ENCODE data around the gene OR4D9. TPM values are rescaled to one million over a fixed set of nuclear protein-coding genes. Genes with fewer than 3 reads are reported as not detected.
A peak's percentile ranks its signal among the peaks of the same experiment; 100 is the strongest.

The OR4D9 gene
- total RNA-seq, 2 donors from 2014 or later: not detected

DNA sequence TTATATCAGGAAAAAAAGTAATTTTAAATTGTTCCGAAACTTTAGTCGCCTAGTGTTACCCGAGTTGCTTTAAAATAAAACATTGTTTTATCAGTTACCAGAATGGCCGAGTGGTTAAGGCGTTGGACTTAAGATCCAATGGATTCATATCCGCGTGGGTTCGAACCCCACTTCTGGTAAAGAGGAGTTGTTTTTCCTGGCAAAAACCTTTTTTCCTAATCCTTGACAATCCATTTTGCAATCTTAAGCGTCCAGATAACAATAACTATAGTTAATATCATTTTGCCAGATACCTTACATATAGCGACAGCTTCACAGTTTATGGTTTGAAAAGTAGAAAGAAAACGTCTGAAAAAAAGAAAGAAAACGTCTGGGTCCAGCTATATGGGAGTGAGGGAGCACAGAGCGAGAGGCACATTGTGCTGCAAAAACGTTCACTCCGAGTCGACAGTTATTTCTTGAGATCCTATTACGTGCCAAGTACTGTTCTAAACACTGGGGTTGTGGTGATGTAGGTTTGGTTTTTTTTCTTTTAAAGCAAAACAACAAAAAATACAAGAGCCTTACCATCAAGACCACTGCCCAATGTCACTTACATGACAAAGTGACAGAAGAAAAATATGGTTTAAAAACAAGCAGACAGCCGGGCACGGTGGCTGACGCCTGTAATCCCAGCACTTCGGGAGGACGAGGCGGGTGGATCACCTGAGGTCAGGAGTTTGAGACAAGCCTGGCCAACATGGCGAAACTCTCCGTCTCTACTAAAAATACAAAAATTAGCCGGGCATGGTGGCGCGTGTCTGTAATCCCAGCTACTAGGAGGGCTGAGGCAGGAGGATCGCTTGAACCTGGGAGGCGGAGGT lies 40.6 kb downstream of the OR4D9 start:
- TF ChIP-seq, protein P1, sequence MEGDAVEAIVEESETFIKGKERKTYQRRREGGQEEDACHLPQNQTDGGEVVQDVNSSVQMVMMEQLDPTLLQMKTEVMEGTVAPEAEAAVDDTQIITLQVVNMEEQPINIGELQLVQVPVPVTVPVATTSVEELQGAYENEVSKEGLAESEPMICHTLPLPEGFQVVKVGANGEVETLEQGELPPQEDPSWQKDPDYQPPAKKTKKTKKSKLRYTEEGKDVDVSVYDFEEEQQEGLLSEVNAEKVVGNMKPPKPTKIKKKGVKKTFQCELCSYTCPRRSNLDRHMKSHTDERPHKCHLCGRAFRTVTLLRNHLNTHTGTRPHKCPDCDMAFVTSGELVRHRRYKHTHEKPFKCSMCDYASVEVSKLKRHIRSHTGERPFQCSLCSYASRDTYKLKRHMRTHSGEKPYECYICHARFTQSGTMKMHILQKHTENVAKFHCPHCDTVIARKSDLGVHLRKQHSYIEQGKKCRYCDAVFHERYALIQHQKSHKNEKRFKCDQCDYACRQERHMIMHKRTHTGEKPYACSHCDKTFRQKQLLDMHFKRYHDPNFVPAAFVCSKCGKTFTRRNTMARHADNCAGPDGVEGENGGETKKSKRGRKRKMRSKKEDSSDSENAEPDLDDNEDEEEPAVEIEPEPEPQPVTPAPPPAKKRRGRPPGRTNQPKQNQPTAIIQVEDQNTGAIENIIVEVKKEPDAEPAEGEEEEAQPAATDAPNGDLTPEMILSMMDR (IDR thresholded peaks at IDR 0.05): no peak
- H3K27me3 ChIP-seq: no peaks in the 10 kb centered on the region
- DNase-seq (ENCODE audit: low spot score): no peak
- peak overlapping the region; percentile 51 to 54 for H3K4me3 ChIP-seq
- H3K36me3 ChIP-seq: no peaks in the 10 kb centered on the region
- H3K9me3 ChIP-seq: no peaks in the 10 kb centered on the region
- peak overlapping the region; percentile 80 to 89 for H3K27ac ChIP-seq
- peaks cover 0 to 19% of the 10 kb centered on the region in 2 donors for H3K4me1 ChIP-seq

DNA sequence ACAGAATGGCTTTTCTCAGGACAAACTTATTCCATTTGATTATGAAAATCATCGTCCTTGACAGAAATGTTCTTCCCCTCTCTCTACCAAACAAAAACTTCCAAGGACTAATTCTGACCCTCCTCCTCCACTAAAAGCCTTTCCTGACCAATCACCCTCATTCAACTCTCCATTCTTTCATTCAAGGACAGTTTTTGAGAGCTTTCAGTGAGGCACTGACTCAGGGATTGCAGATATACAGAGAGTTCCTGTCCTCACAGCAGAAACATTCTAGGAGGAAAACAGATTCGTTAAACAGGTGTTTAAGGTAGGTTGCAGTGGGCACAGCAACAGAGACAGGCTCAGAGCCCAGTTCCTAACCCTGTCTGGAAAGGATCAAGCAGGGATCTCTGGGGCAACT lies 41.5 kb downstream of the OR4D9 start:
- no peak for DNase-seq (ENCODE audit: low spot score)
- TF ChIP-seq, protein P1 (IDR thresholded peaks at IDR 0.05): no peak
- Histone ChIP-seq H3K27me3 (no peaks in the 10 kb centered on the region), H3K4me3 (no peak overlapping the region), H3K27ac (peak overlapping the region in 1 of 2 donors; percentile 80), H3K9me3 (no peaks in the 10 kb centered on the region), H3K36me3 (no peaks in the 10 kb centered on the region), H3K4me1 (peaks cover 0 to 28% of the 10 kb centered on the region in 2 donors)

DNA sequence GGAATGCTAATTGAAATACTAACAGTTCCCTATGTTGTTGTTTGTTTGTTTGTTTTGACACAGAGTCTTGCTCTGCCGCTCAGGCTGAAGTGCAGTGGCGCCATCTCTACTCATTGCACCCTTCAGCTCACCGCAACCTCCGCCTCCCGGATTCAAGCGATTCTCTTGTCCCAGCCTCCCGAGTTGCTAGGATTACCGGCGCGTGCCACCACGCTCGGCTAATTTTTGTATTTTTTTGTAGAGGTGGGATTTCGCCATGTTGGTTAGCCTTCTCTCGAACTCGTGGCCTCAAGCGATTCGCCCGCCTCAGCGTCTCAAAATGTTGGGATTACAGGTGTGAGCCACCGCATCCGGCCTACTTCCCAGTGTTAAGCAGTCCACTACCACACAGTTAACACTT lies 42.0 kb downstream of the OR4D9 start:
- Histone ChIP-seq H3K27me3 (no peaks in the 10 kb centered on the region), H3K4me1 (peaks cover 0 to 25% of the 10 kb centered on the region in 2 donors), H3K9me3 (no peaks in the 10 kb centered on the region), H3K36me3 (no peaks in the 10 kb centered on the region), H3K27ac (no peak overlapping the region), H3K4me3 (no peak overlapping the region)
- TF ChIP-seq, protein P1 (IDR thresholded peaks at IDR 0.05): no peak
- DNase-seq (ENCODE audit: low spot score): no peak

DNA sequence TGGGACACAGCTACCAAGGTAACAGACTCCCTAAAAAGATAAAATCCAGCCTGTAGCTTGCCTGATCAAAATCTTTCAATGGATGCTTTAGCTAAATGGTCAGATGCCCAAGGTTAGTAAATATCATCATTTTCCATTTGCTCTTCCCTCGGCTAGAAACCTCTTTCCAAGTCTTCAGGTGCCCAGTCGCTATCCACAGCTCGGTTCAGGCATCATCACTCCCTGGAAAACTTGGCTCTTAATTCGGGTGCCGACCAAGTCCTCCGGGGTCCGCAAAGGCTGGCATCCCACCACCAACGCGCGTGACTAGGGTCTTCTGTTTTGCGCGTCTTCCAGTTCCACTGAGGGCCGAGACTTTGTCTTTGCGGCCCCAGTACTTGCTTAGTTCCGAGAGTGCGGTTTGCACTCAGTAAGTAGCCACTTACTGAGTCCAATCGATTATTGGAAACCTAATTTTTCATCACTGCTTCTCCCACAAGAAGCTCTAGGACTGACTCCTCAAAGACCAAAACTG lies 44.3 kb downstream of the OR4D9 start:
- Histone ChIP-seq H3K36me3 (no peaks in the 10 kb centered on the region), H3K27ac (peak overlapping the region; percentile 56 to 70), H3K4me1 (peaks cover 0 to 29% of the 10 kb centered on the region in 2 donors), H3K9me3 (no peaks in the 10 kb centered on the region), H3K27me3 (no peaks in the 10 kb centered on the region), H3K4me3 (peak overlapping the region; percentile 35 to 47)
- TF ChIP-seq, protein P1 (IDR thresholded peaks at IDR 0.05): no peak
- no peak for DNase-seq (ENCODE audit: low spot score)

DNA sequence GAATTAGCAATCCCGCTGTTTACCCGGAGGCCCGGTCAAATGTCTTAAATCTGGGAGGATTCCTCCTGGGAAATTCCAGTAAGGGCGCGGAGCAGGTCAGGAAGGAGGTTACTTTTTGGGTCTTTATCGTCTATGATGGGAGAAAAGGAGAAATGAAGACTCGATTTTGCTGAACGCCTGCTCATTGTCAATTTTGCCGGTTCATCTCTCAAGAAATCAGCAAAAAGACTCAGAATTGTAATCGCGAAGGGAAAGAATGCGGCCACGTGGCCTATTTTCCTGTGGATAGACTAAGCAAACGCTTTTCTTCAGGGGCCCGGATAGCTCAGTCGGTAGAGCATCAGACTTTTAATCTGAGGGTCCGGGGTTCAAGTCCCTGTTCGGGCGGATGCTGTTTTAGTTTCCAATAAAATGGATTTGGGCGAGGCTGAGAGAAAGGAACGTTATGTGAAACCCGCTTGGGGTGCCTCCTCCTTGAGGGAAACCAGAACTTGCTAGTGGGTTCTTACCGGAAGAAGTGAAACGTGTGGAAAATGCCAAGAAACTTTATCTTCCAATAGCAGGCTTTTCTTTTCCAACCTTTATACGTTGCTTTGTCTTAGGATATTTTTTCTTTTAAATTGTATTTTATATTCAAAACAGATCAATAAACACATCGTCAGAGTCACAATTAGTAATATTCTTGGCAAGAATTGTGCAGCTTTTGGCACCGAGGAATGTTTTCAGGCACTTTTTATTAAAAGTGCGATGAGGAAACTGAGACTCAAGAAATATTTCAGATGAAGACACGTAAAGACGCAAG lies 45.0 kb downstream of the OR4D9 start:
- TF ChIP-seq, protein P1 (IDR thresholded peaks at IDR 0.05): no peak
- H3K36me3 ChIP-seq: no peaks in the 10 kb centered on the region
- H3K4me3 ChIP-seq: peak overlapping the region; percentile 35 to 47
- no peaks in the 10 kb centered on the region for H3K9me3 ChIP-seq
- DNase-seq (ENCODE audit: low spot score): peak; percentile 77
- no peaks in the 10 kb centered on the region for H3K27me3 ChIP-seq
- H3K27ac ChIP-seq: peak overlapping the region; percentile 56 to 70
- H3K4me1 ChIP-seq: peaks cover 0 to 33% of the 10 kb centered on the region in 2 donors

Data from right atrium auricular region (tissue), 2 donors.